HepG2 (cell line): ENCODE measurements around the gene RAD51AP1. TPM values are rescaled to one million over a fixed set of nuclear protein-coding genes. Genes with fewer than 3 reads are reported as not detected.

Experiments
- ARID4A ChIP-seq: sonication (generic); formaldehyde crosslinking; IDR thresholded peaks from 2 replicates; pipeline ENCODE4 v1.5.0; 2020; ENCODE audit warnings: mild to moderate bottlenecking, missing genetic modification reagents, borderline replicate concordance
- GATAD2A ChIP-seq: IDR thresholded peaks from 2 replicates; pipeline ENCODE4 v1.6.1; 2016
- SRSF1 ChIP-seq: fragments of 200-400 bp; formaldehyde crosslinking; optimal IDR thresholded peaks from 2 replicates; pipeline ENCODE3; 2017; ENCODE audit warnings: mild to moderate bottlenecking, low read depth, low read length, moderate library complexity
- ZNF724P ChIP-seq: sonication (generic); formaldehyde crosslinking; IDR thresholded peaks from 2 replicates; pipeline ENCODE4 v1.8.0; 2022; ENCODE audit warnings: missing genetic modification reagents, borderline replicate concordance
- ZNF782 ChIP-seq: sonication (generic); formaldehyde crosslinking; IDR thresholded peaks from 2 replicates; pipeline ENCODE4 v1.4.0; 2020; ENCODE audit warnings: missing genetic modification reagents, mild to moderate bottlenecking, borderline replicate concordance
- ZSCAN30 ChIP-seq: sonication (generic); formaldehyde crosslinking; IDR thresholded peaks from 2 replicates; pipeline ENCODE4 v1.5.0; 2020; ENCODE audit warnings: mild to moderate bottlenecking, missing genetic modification reagents
- polyA plus RNA-seq, 8 experiments: library from polyadenylated mRNA; depleted of rRNA in 3 of 8; stranded (reverse) in 7 of 8; unstranded in 1 of 8; fragments of >200 nt; fragmentation: Illumina TruSeq in 4 of 8; extraction: Trizol in 4 of 8; gene quantifications; 2 replicates each; pipeline versions ENCODE4 v1.2.1 to v1.2.3, GENCODE V29; 2011 to 2016; ENCODE audit warnings: low read depth in 4 of 8, missing spikeins in 1 of 8, mixed read lengths in 1 of 8; ENCODE audit not compliant: insufficient read depth in 1 of 8
- total RNA-seq, 5 experiments: library from RNA; depleted of rRNA; stranded (reverse); fragments of >200 nt; fragmentation: Illumina TruSeq; extraction: Trizol; gene quantifications; 2 replicates each; pipeline ENCODE4 v1.2.3, GENCODE V29; 2016; ENCODE audit warnings: low read depth in 1 of 5
- TF ChIP-seq, protein P1 (sequence below): sonication (generic); formaldehyde crosslinking; IDR thresholded peaks from 2 replicates; pipeline ENCODE4 v1.4.0; 2020; ENCODE audit warnings: mild to moderate bottlenecking, missing genetic modification reagents
- TF ChIP-seq, protein P2 (sequence below): sonication (generic); formaldehyde crosslinking; IDR thresholded peaks from one replicate; pipeline ENCODE4 v1.5.1; 2020; ENCODE audit warnings: mild to moderate bottlenecking, missing genetic modification reagents; ENCODE audit errors: not compliant biosample characterization

The RAD51AP1 gene
- total and polyA plus RNA-seq, 2 of the 13 experiments (the other 11 are each of a cell fraction or from before 2014, with no cell fraction given) = 16.6 to 49.3 TPM

DNA sequence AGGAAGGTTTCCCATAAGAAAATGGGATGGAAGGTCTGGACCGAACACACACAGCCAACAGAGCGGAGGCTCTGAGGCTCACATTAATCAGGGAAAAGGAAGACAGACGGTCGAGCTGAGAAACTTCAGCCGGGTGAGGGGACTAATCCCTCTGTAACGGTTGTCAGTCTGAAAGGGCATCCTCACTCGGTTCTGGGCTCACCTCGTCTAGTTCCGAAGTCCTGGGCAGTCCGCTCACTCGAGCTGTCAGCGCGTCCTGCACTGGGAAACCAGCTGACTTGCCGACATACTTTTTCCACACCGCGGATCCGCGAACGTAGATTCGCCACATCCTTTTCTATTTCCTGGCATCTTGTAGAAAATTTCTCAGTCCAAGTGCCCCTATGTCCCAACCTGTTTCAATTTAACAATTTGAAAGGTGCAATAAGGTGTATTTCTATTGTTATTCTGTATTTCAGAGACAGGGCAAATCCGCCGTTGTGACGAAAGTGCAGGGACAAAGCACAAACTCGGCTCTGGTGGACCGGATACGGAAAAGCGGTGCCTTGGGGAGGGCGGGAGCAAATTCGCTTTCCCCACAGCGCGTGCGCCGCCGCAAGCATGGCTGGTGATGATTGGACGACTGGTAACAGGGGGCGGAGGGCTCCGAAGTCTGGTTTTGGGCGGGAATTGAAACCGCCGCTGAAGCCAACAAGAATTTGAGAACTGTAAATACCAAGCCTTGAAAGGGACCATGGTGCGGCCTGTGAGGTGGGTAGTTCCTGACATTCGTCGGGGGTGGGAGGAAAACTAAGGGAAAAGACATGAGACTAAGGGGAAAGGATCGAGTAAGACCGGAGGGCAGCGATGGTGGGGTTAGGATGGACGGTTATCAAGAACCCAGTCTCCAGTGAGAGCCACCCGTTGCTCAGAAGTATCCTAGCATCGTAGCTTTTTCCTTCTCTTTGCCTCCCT is at the start of gene RAD51AP1 (continued):
- TF ChIP-seq ARID4A (CRISPR knock-in tag) (peak; percentile 96), ZNF724P (no peak; the same call in 1 of the 2 replicates), GATAD2A (CRISPR knock-in tag) (no peak), SRSF1 (no peak), ZSCAN30 (CRISPR knock-in tag) (no peak), ZNF782 (CRISPR knock-in tag) (no peak)
- TF ChIP-seq, protein P1, sequence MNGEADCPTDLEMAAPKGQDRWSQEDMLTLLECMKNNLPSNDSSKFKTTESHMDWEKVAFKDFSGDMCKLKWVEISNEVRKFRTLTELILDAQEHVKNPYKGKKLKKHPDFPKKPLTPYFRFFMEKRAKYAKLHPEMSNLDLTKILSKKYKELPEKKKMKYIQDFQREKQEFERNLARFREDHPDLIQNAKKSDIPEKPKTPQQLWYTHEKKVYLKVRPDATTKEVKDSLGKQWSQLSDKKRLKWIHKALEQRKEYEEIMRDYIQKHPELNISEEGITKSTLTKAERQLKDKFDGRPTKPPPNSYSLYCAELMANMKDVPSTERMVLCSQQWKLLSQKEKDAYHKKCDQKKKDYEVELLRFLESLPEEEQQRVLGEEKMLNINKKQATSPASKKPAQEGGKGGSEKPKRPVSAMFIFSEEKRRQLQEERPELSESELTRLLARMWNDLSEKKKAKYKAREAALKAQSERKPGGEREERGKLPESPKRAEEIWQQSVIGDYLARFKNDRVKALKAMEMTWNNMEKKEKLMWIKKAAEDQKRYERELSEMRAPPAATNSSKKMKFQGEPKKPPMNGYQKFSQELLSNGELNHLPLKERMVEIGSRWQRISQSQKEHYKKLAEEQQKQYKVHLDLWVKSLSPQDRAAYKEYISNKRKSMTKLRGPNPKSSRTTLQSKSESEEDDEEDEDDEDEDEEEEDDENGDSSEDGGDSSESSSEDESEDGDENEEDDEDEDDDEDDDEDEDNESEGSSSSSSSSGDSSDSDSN (CRISPR knock-in tag) = no peak
- TF ChIP-seq, protein P2, sequence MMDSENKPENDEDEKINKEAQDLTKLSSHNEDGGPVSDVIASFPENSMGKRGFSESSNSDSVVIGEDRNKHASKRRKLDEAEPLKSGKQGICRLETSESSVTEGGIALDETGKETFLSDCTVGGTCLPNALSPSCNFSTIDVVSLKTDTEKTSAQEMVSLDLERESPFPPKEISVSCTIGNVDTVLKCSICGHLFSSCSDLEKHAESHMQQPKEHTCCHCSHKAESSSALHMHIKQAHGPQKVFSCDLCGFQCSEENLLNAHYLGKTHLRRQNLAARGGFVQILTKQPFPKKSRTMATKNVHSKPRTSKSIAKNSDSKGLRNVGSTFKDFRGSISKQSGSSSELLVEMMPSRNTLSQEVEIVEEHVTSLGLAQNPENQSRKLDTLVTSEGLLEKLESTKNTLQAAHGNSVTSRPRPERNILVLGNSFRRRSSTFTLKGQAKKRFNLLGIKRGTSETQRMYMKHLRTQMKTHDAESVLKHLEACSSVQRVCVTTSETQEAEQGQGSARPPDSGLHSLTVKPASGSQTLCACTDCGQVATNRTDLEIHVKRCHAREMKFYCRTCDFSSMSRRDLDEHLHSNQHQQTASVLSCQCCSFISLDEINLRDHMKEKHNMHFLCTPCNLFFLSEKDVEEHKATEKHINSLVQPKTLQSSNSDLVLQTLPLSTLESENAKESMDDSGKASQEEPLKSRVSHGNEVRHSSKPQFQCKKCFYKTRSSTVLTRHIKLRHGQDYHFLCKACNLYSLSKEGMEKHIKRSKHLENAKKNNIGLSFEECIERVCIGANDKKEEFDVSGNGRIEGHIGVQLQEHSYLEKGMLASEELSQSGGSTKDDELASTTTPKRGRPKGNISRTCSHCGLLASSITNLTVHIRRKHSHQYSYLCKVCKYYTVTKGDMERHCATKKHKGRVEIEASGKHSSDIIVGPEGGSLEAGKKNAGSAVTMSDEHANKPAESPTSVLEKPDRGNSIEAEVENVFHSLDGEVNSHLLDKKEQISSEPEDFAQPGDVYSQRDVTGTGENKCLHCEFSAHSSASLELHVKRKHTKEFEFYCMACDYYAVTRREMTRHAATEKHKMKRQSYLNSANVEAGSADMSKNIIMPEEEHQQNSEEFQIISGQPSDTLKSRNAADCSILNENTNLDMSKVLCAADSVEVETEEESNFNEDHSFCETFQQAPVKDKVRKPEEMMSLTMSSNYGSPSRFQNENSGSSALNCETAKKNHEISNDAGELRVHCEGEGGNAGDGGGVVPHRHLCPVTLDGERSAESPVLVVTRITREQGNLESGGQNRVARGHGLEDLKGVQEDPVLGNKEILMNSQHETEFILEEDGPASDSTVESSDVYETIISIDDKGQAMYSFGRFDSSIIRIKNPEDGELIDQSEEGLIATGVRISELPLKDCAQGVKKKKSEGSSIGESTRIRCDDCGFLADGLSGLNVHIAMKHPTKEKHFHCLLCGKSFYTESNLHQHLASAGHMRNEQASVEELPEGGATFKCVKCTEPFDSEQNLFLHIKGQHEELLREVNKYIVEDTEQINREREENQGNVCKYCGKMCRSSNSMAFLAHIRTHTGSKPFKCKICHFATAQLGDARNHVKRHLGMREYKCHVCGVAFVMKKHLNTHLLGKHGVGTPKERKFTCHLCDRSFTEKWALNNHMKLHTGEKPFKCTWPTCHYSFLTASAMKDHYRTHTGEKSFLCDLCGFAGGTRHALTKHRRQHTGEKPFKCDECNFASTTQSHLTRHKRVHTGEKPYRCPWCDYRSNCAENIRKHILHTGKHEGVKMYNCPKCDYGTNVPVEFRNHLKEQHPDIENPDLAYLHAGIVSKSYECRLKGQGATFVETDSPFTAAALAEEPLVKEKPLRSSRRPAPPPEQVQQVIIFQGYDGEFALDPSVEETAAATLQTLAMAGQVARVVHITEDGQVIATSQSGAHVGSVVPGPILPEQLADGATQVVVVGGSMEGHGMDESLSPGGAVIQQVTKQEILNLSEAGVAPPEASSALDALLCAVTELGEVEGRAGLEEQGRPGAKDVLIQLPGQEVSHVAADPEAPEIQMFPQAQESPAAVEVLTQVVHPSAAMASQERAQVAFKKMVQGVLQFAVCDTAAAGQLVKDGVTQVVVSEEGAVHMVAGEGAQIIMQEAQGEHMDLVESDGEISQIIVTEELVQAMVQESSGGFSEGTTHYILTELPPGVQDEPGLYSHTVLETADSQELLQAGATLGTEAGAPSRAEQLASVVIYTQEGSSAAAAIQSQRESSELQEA (CRISPR knock-in tag) = no peak
